Measurements from ENCODE around the gene OTUD6A.

OTUD6A gene

DNA sequence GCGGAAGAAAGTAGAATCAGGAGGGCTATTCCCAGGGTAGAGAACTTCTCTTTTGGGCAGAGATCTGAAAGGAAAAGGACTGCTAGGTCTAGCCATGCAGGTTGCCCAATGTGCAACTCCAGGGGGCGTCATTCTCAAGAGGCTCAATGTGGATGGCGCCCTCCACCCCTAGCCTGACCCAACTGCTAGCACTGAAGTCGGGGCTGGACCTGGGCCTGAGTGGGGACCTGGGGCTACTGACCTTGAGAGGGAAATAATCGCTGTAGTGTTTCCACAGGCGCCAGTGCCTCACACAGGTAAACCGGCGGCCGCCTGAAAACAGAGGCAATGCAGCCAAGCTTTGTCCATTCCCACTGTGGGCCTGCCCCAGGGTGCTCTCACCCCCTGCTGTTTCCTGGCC, 18.6 kb upstream of the OTUD6A start:
- TF ChIP-seq, protein P1, sequence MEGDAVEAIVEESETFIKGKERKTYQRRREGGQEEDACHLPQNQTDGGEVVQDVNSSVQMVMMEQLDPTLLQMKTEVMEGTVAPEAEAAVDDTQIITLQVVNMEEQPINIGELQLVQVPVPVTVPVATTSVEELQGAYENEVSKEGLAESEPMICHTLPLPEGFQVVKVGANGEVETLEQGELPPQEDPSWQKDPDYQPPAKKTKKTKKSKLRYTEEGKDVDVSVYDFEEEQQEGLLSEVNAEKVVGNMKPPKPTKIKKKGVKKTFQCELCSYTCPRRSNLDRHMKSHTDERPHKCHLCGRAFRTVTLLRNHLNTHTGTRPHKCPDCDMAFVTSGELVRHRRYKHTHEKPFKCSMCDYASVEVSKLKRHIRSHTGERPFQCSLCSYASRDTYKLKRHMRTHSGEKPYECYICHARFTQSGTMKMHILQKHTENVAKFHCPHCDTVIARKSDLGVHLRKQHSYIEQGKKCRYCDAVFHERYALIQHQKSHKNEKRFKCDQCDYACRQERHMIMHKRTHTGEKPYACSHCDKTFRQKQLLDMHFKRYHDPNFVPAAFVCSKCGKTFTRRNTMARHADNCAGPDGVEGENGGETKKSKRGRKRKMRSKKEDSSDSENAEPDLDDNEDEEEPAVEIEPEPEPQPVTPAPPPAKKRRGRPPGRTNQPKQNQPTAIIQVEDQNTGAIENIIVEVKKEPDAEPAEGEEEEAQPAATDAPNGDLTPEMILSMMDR (IDR thresholded peaks at IDR 0.05; ENCODE audit: poor library complexity, severe bottlenecking): no peak
- Histone ChIP-seq H3K36me3 (ENCODE audit: low read depth) (no peaks in the 10 kb centered on the region), H3K27me3 (ENCODE audit: insufficient read depth, poor library complexity, severe bottlenecking) (no peaks in the 10 kb centered on the region), H3K27ac (ENCODE audit: poor library complexity, severe bottlenecking) (no peak overlapping the region), H3K4me1 (ENCODE audit: insufficient read depth, poor library complexity, severe bottlenecking) (peaks cover 11% of the 10 kb centered on the region), H3K4me3 (ENCODE audit: severe bottlenecking) (no peak overlapping the region), H3K9me3 (ENCODE audit: severe bottlenecking) (no peaks in the 10 kb centered on the region)
- DNase-seq (ENCODE audit: low spot score) (no peak), ATAC-seq (ENCODE audit: low read depth) (no peak)

DNA sequence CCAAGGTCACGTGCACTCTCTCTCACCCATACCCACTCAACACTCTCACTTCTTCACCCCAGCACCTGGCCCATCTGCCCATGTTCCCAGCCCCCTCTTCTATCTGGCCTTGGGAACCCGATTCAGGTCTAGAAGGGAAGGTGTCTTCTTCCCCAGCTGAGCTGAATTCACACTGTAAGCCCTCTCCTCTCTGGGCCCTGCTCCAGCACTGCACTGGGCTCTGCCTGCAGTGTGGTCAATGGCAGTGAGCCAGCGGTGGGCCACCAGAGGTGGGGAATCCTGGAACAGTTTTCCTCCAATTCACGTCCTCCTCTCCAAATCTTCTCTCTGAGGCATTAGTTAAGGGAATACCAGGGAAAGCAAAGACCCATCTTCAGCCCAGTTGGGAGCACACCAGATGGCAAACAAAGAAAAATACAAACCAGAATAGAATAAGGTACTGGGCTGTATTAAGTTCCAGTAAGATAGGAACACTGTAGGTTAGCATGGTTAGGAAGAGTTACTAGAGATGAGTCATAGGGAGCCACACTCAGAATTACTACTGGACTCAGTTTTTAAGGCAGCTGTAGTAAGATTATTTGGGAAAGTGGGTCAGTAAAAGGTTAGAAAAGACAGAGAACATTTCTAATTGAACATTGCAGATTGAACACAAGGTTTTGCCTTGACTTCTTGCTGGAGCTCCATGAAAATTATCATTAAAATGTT, 17.6 kb upstream of the OTUD6A start:
- H3K36me3 ChIP-seq (ENCODE audit: low read depth): no peaks in the 10 kb centered on the region
- peaks cover 11% of the 10 kb centered on the region for H3K4me1 ChIP-seq (ENCODE audit: insufficient read depth, poor library complexity, severe bottlenecking)
- no peak overlapping the region for H3K4me3 ChIP-seq (ENCODE audit: severe bottlenecking)
- TF ChIP-seq, protein P1 (IDR thresholded peaks at IDR 0.05; ENCODE audit: poor library complexity, severe bottlenecking): no peak
- H3K27me3 ChIP-seq (ENCODE audit: insufficient read depth, poor library complexity, severe bottlenecking): no peaks in the 10 kb centered on the region
- DNase-seq (ENCODE audit: low spot score) (no peak), ATAC-seq (ENCODE audit: low read depth) (no peak)
- H3K27ac ChIP-seq (ENCODE audit: poor library complexity, severe bottlenecking): no peak overlapping the region
- no peaks in the 10 kb centered on the region for H3K9me3 ChIP-seq (ENCODE audit: severe bottlenecking)

DNA sequence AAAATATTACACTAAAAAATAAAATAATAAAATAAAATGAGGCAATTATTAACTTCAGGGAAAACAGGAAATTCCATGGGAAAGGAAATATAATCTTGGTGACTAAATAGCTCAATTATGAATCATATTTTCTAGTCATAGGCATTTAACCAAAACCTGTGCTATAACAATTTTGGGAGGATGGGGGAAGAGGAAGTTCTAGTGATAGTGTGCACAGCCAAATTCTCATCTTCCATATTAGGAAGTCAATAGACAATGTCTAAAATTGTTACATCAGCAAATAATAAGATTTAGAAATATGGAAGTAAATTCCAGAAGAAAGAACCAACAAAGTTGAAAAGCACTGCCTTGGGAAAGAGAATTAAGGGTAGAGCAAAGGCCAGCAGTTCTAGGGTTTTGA, 15.3 kb upstream of the OTUD6A start:
- peaks cover 11% of the 10 kb centered on the region for H3K4me1 ChIP-seq (ENCODE audit: insufficient read depth, poor library complexity, severe bottlenecking)
- DNase-seq (ENCODE audit: low spot score): no peak
- peak overlapping the region; percentile 52 for H3K27ac ChIP-seq (ENCODE audit: poor library complexity, severe bottlenecking)
- peak; percentile 60 for ATAC-seq (ENCODE audit: low read depth)
- H3K9me3 ChIP-seq (ENCODE audit: severe bottlenecking): no peaks in the 10 kb centered on the region
- H3K4me3 ChIP-seq (ENCODE audit: severe bottlenecking): no peak overlapping the region
- H3K36me3 ChIP-seq (ENCODE audit: low read depth): no peaks in the 10 kb centered on the region
- H3K27me3 ChIP-seq (ENCODE audit: insufficient read depth, poor library complexity, severe bottlenecking): no peaks in the 10 kb centered on the region
- TF ChIP-seq, protein P1 (IDR thresholded peaks at IDR 0.05; ENCODE audit: poor library complexity, severe bottlenecking): no peak

DNA sequence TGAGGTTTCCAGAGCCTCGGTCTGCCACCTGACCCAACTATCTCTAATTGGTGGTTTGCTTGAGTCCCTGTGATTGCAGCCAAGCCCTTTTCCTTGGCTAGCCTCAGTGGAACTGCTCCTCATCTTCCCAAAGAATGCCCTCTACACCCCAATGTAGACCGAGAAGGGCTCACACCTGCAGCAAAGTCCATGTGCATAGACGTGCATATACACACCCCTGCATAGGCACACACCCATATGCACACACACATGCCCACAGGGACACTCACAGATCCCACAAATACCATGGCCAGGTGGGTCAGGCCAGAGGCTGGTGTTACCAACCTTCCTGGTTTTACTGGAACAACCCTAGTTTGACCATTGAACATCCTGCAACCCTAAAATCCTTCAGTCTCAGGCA, 12.9 kb upstream of the OTUD6A start:
- TF ChIP-seq, protein P1 (IDR thresholded peaks at IDR 0.05; ENCODE audit: poor library complexity, severe bottlenecking): no peak
- no peak overlapping the region for H3K4me3 ChIP-seq (ENCODE audit: severe bottlenecking)
- no peaks in the 10 kb centered on the region for H3K27me3 ChIP-seq (ENCODE audit: insufficient read depth, poor library complexity, severe bottlenecking)
- no peaks in the 10 kb centered on the region for H3K9me3 ChIP-seq (ENCODE audit: severe bottlenecking)
- DNase-seq (ENCODE audit: low spot score) (no peak), ATAC-seq (ENCODE audit: low read depth) (no peak)
- no peak overlapping the region for H3K27ac ChIP-seq (ENCODE audit: poor library complexity, severe bottlenecking)
- no peaks in the 10 kb centered on the region for H3K36me3 ChIP-seq (ENCODE audit: low read depth)
- H3K4me1 ChIP-seq (ENCODE audit: insufficient read depth, poor library complexity, severe bottlenecking): peaks cover 11% of the 10 kb centered on the region

DNA sequence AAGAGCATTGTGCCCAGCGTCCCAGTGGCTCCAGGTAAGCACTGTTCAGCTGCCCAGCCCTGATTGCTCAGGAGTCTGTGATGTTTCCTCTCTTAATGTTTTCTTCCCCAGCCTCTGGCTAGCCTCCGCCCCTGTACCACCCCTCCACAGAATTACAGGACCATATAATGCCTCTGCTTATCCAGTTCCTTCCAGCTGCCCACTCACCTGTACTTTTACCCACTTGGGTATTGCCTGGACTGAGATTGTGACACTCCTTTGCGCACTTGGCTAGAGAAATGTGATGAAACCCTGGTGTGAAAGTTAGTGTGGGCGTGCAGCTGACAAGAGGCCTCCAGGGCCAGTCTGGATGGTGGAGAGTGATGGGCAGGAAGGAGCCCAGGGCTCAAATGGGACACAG, 12.3 kb upstream of the OTUD6A start, which contains the start of gene AWAT2:
AWAT2 (minus strand) TSS at position 14 of the 400 bp plus-strand sequence; CDS start at position 8, 6 bp downstream.
- Histone ChIP-seq H3K4me3 (ENCODE audit: severe bottlenecking) (no peak within 1 kb of the TSS), H3K9me3 (ENCODE audit: severe bottlenecking) (no peaks in the 10 kb centered on the region), H3K27ac (ENCODE audit: poor library complexity, severe bottlenecking) (no peak within 1 kb of the TSS), H3K27me3 (ENCODE audit: insufficient read depth, poor library complexity, severe bottlenecking) (no peaks in the 10 kb centered on the region), H3K36me3 (ENCODE audit: low read depth) (no peaks in the 10 kb centered on the region), H3K4me1 (ENCODE audit: insufficient read depth, poor library complexity, severe bottlenecking) (peaks cover 11% of the 10 kb centered on the region)
- DNase-seq (ENCODE audit: low spot score) (no peak), ATAC-seq (ENCODE audit: low read depth) (no peak)
- TF ChIP-seq, protein P1 (IDR thresholded peaks at IDR 0.05; ENCODE audit: poor library complexity, severe bottlenecking): no peak
